Neural progenitor cell (in vitro differentiated cells): Measurements from ENCODE around the gene ATP1A2. TPM values are rescaled to one million over a fixed set of nuclear protein-coding genes. Genes with fewer than 3 reads are reported as not detected.

Source experiments
- DNase-seq: peaks from one replicate; pipeline ENCODE4 v3.0.0-alpha.2; 2016; ENCODE audit warnings: low spot score
- H2AFZ ChIP-seq: fragments of 200-600 bp; sonication (generic); replicated peaks from 2 replicates; pipeline ENCODE4 v1.6.1; 2016; ENCODE audit warnings: antibody characterized with exemption
- H3F3A ChIP-seq: fragments of 200-600 bp; sonication (generic); 2 replicates; pipeline ENCODE4 v1.6.1; 2016; ENCODE audit warnings: antibody characterized with exemption, low read depth
- H3K27ac ChIP-seq: fragments of 200-600 bp; sonication (generic); 2 replicates; pipeline ENCODE4 v1.5.1; 2016; ENCODE audit warnings: mild to moderate bottlenecking
- H3K27me3 ChIP-seq: fragments of 200-600 bp; sonication (generic); 2 replicates; pipeline ENCODE4 v1.6.1; 2016; ENCODE audit warnings: mild to moderate bottlenecking, moderate library complexity
- H3K36me3 ChIP-seq: fragments of 200-600 bp; sonication (generic); 2 replicates; pipeline ENCODE4 v1.5.1; 2016
- H3K4me1 ChIP-seq: fragments of 200-600 bp; sonication (generic); 2 replicates; pipeline ENCODE4 v1.6.1; 2016; ENCODE audit warnings: mixed run types
- H3K4me2 ChIP-seq: fragments of 200-600 bp; sonication (generic); 2 replicates; pipeline ENCODE4 v1.6.1; 2016
- H3K4me3 ChIP-seq: fragments of 200-600 bp; sonication (generic); 2 replicates; pipeline ENCODE4 v1.5.1; 2016
- H3K79me2 ChIP-seq: fragments of 200-600 bp; sonication (generic); 2 replicates; pipeline ENCODE4 v1.6.1; 2016; ENCODE audit warnings: low read depth
- H3K9ac ChIP-seq: fragments of 200-600 bp; sonication (generic); 2 replicates; pipeline ENCODE4 v1.6.1; 2016
- H3K9me3 ChIP-seq: fragments of 200-600 bp; sonication (generic); 2 replicates; pipeline ENCODE4 v1.5.1; 2016; ENCODE audit warnings: low read depth
- H4K20me1 ChIP-seq: fragments of 200-600 bp; sonication (generic); 2 replicates; pipeline ENCODE4 v1.6.1; 2016; ENCODE audit warnings: low read depth
- H3K27ac Mint-ChIP-seq: 3 replicates; pipeline ENCODE4 v1.8.0; 2021; ENCODE audit warnings: mixed read lengths
- H3K27me3 Mint-ChIP-seq: 2 replicates; pipeline ENCODE4 v1.8.0; 2022; ENCODE audit warnings: low read depth, mild to moderate bottlenecking, inconsistent platforms, moderate library complexity, mixed read lengths; ENCODE audit not compliant: insufficient read depth
- H3K36me3 Mint-ChIP-seq: 3 replicates; pipeline ENCODE4 v1.8.0; 2021; ENCODE audit warnings: mixed read lengths
- H3K4me1 Mint-ChIP-seq: 3 replicates; pipeline ENCODE4 v1.8.0; 2021; ENCODE audit warnings: mixed read lengths
- H3K4me3 Mint-ChIP-seq: 3 replicates; pipeline ENCODE4 v1.8.0; 2021; ENCODE audit warnings: mild to moderate bottlenecking, moderate library complexity, mixed read lengths
- H3K9me3 Mint-ChIP-seq: 3 replicates; pipeline ENCODE4 v1.8.0; 2020; ENCODE audit warnings: mixed read lengths
- CTCF ChIP-seq: fragments of 200-600 bp; sonication (generic); IDR thresholded peaks from 2 replicates; pipeline ENCODE4 v1.5.1; 2017; ENCODE audit warnings: antibody characterized with exemption, mild to moderate bottlenecking
- EZH2 ChIP-seq: fragments of 200-600 bp; sonication (generic); IDR thresholded peaks from 2 replicates; pipeline ENCODE4 v1.6.1; 2017; ENCODE audit warnings: antibody characterized with exemption, mild to moderate bottlenecking, moderate library complexity
- EZH2phosphoT487 ChIP-seq: fragments of 200-600 bp; sonication (generic); IDR thresholded peaks from 2 replicates; pipeline ENCODE4 v1.6.1; 2017; ENCODE audit warnings: antibody characterized with exemption
- total RNA-seq: library from RNA; depleted of rRNA; stranded (reverse); fragments of >200 nt; gene quantifications from 2 replicates; pipeline ENCODE4 v1.2.3, GENCODE V29; 2015; ENCODE audit warnings: low replicate concordance

The ATP1A2 gene
- total RNA-seq, 1 donor from 2014 or later, result 88.6 TPM

- H3K4me2 ChIP-seq, result no peak overlapping the region
- TF ChIP-seq EZH2phosphoT487 (no peak), EZH2 (no peak), CTCF (no peak)
- H3K9me3 ChIP-seq, result no peaks in the 10 kb centered on the region
- Mint-ChIP-seq H3K27me3 (peaks cover 6% of the 10 kb centered on the region), H3K4me1 (peaks cover 27% of the 10 kb centered on the region), H3K9me3 (peaks cover 26% of the 10 kb centered on the region), H3K27ac (no peak overlapping the region), H3K36me3 (peaks cover 7% of the 10 kb centered on the region), H3K4me3 (peak overlapping the region; percentile 14)
- no peaks in the 10 kb centered on the region for H3K36me3 ChIP-seq
- DNase-seq, result no peak
- no peaks in the 10 kb centered on the region for H3K79me2 ChIP-seq
- H3F3A ChIP-seq, result peaks cover 19% of the 10 kb centered on the region
- no peaks in the 10 kb centered on the region for H4K20me1 ChIP-seq
- H3K9ac ChIP-seq, result no peak overlapping the region
- no peak overlapping the region for H3K4me3 ChIP-seq
- peaks cover 2% of the 10 kb centered on the region for H3K27me3 ChIP-seq
- no peak overlapping the region for H2AFZ ChIP-seq
- H3K27ac ChIP-seq, result no peak overlapping the region
- H3K4me1 ChIP-seq, result peaks cover 16% of the 10 kb centered on the region
Observed at GRCh38 chr1:160178731-160179130, 63.2 kb downstream of the ATP1A2 start.

GRCh38 chr1:160179336-160179735 lies 63.8 kb downstream of the ATP1A2 start:
- Histone ChIP-seq H3F3A (peaks cover 19% of the 10 kb centered on the region), H3K79me2 (no peaks in the 10 kb centered on the region), H3K9ac (no peak overlapping the region), H3K4me3 (no peak overlapping the region), H3K4me1 (peaks cover 16% of the 10 kb centered on the region), H3K27ac (no peak overlapping the region), H2AFZ (no peak overlapping the region), H3K9me3 (no peaks in the 10 kb centered on the region), H3K27me3 (no peaks in the 10 kb centered on the region), H4K20me1 (no peaks in the 10 kb centered on the region), H3K4me2 (no peak overlapping the region), H3K36me3 (no peaks in the 10 kb centered on the region)
- Mint-ChIP-seq H3K4me1 (peaks cover 27% of the 10 kb centered on the region), H3K36me3 (peaks cover 7% of the 10 kb centered on the region), H3K4me3 (no peak overlapping the region), H3K27me3 (peaks cover 6% of the 10 kb centered on the region), H3K9me3 (peaks cover 24% of the 10 kb centered on the region), H3K27ac (no peak overlapping the region)
- DNase-seq, result no peak
- TF ChIP-seq EZH2phosphoT487, result no peak
- TF ChIP-seq EZH2, result no peak
- no peak for TF ChIP-seq CTCF

GRCh38 chr1:160186246-160186645 lies 70.7 kb downstream of the ATP1A2 start:
- Histone ChIP-seq H3K4me3 (no peak overlapping the region), H3K27ac (no peak overlapping the region), H2AFZ (no peak overlapping the region), H3K9me3 (no peaks in the 10 kb centered on the region), H4K20me1 (no peaks in the 10 kb centered on the region), H3K79me2 (no peaks in the 10 kb centered on the region), H3K4me1 (peaks cover 12% of the 10 kb centered on the region), H3K4me2 (no peak overlapping the region), H3K36me3 (no peaks in the 10 kb centered on the region), H3F3A (no peaks in the 10 kb centered on the region), H3K27me3 (no peaks in the 10 kb centered on the region), H3K9ac (no peak overlapping the region)
- DNase-seq, result no peak
- peaks cover 2% of the 10 kb centered on the region for H3K9me3 Mint-ChIP-seq
- peaks cover 4% of the 10 kb centered on the region for H3K36me3 Mint-ChIP-seq
- H3K27ac Mint-ChIP-seq, result peak overlapping the region; percentile 4
- peaks cover 11% of the 10 kb centered on the region for H3K27me3 Mint-ChIP-seq
- H3K4me1 Mint-ChIP-seq, result peaks cover 31% of the 10 kb centered on the region
- TF ChIP-seq CTCF (no peak), EZH2 (no peak), EZH2phosphoT487 (no peak)
- peak overlapping the region; percentile 16 for H3K4me3 Mint-ChIP-seq
